Activated T-cell treated with anti-CD3 and anti-CD28 coated beads, Interleukin-2, amount 50 U/mL, for 48 hours (primary cell): ENCODE results near the gene UNC13C.

ENCODE experiments used
- DNase-seq, 2 experiments: peaks; one replicate each; pipeline ENCODE4 v3.0.0-alpha.2; 2020

UNC13C gene

GRCh38 chr15:54502416-54503075, 524.3 kb downstream of the UNC13C start:
- DNase-seq: no peak

GRCh38 chr15:54504695-54505094, 526.5 kb downstream of the UNC13C start:
- DNase-seq: no peak

DNA sequence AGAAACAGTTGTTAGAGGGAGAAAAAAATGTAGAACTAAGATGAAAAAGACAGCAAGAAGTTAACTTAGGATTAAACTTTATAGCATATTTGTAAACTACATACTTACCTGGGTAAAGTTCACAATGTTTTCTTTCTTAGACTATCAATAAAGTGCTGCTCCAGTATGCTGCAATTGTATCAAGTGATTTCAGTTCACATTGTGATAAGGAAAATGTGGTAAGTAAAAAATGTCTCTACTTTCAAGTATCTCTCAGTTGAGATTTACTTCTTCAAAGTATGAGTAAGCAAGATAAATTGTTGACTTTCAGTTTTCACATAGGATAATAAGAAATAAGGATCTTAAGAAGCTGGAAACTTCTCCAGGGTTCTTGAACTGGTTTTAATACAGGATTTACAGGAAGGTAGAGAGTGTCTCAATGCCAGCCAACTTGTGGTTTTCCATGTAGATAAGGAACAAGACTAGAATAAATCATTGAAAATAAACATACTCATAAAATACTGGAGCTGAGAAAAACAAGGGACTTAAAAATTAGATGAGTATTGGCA, 528.8 kb downstream of the UNC13C start:
- no peak for DNase-seq

- no peak for DNase-seq
These were observed 536.4 kb downstream of the UNC13C start for GRCh38 chr15:54514601-54515000.

- DNase-seq: no peak
These were observed 537.7 kb downstream of the UNC13C start for GRCh38 chr15:54515664-54516582.

DNA sequence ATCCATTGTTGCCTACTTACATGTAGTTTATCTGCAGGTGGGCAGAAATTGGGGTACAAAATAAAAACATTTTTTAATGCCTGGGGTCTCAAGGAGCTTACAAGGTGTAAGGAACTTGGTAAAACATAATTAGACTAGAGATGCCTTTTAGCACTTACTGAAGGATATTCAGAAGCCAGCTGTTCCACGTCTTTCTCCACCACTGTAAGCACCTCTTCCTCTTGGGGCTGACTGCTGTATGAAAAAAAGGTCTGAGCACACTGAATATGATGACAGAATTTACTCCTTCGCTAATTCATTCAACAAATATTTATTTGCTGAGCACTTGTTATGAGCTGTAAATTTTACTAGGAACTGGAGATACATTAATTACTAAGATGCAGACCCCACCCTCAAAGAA, 539.1 kb downstream of the UNC13C start:
- DNase-seq: no peak

GRCh38 chr15:54518156-54518882, 540.1 kb downstream of the UNC13C start:
- no peak for DNase-seq

DNA sequence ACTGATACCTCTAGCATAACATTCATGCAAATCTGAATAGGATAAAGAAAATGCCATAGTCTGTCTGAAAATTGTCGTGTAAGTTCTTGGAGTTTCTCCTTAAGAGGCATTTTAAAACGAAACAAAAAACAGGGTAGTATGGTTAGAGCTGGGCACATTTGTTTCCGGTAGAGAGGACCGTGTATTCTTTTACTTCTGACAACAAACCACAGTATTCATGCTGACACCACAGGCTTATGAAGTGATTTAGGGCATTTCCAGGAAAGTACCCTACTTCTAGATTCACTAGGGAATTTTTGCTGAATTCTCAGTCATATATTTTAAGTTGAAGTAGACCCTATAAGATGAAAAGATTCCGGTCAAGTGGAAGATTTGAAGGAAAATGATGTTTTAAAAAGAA, 541.3 kb downstream of the UNC13C start:
- no peak for DNase-seq

DNA sequence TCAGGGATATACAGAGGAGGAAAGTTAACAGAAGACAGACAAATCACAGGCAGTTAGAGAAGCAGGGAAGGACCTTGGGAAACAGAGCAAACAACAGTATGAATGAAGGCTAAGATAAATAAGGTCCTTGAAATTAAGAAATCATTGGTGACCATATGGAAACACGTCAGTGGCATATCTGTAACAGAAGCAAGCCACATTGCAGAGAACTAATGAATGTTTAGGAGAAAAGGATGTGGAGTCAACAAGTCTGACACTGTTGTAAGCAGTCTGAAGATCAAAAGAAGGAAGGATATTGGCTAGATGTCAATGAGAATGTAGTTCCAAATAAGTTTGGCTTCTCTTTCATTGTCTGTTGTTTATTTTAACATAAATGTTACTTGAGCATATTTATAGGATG, 542.4 kb downstream of the UNC13C start:
- no peak for DNase-seq

GRCh38 chr15:54521206-54521605, 543.0 kb downstream of the UNC13C start:
- DNase-seq: no peak

DNA sequence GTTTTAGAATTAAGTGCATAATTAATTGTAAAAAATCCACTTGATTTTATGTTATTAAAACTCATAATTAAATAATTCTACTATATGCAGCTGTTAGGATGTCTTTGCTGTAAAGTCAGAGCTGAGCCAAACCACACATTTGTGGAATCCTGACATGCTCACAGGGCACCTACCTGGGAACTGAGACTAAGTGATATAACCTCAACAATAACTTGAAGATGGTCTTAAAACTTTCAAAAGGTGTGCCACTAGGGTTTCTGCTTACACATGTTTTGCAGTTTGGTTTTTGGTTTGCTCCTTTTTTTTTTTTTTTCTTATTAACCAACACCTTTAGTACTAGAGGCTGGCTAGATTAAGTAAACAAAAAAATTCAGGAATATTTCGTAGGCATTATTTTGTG, 549.8 kb downstream of the UNC13C start:
- DNase-seq: no peak

DNA sequence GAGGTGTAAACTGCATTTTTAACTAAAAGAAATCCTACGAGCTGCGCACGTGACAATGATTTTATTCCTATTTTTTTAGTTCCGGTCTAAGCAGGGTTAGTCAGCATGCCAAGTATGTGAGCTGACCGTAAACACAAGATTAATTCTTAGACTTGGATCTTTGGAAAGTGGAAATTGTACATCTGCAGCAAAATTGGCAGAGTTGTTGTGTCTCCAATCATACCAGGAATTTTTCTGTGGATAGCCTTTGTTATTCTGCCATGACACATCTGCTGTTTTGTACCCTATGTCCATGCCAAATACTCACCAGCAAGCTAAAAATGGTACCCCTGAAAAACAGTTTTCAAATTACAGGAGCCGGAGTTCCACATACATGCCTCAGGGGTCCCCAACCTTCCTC, 562.5 kb downstream of the UNC13C start:
- DNase-seq: no peak

GRCh38 chr15:54547491-54547890, 569.2 kb downstream of the UNC13C start:
- DNase-seq: no peak

- no peak for DNase-seq
These were observed 572.7 kb downstream of the UNC13C start for GRCh38 chr15:54550954-54551353.

DNA sequence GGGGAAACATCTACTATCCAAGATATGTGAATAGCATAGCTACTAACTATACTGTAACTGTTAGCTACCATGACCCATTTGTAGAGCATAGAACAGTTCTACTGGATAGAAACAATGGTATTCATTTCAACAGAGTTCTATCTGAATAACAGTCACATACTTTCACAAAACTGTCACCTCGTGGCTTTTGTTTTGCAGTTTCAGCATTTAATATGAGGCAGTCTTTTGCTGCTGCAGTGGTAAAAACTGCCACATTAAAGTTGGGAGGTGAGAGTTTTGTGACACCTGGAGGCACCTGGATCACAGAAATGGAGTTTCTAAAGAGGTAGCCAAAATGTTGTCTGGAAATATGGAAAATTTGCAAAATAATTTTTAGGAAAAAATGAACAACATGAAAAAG, 578.0 kb downstream of the UNC13C start:
- no peak for DNase-seq

GRCh38 chr15:54559405-54560069, 581.3 kb downstream of the UNC13C start:
- DNase-seq: no peak

DNA sequence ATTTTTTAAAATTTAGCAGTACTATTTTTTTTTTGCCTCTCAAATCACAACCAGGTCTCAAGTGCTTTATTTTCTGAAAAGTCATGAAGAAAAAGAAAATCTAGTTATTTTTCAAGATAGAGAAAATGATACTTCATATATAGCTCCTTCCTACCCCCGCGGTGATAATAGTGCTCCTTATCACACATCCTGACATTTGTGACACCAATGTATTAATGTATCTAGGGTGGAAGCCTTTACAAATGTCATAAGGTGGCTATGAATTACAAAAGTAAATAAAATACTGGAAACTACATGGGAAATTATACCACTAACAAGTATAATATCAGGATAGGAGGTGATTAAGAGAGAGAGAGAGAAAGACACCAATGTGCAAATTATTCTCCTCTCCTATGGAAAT, 582.2 kb downstream of the UNC13C start:
- DNase-seq: no peak

GRCh38 chr15:54564166-54564565, 585.9 kb downstream of the UNC13C start:
- DNase-seq: no peak

- no peak for DNase-seq
These were observed 588.4 kb downstream of the UNC13C start for GRCh38 chr15:54566654-54567053.

DNA sequence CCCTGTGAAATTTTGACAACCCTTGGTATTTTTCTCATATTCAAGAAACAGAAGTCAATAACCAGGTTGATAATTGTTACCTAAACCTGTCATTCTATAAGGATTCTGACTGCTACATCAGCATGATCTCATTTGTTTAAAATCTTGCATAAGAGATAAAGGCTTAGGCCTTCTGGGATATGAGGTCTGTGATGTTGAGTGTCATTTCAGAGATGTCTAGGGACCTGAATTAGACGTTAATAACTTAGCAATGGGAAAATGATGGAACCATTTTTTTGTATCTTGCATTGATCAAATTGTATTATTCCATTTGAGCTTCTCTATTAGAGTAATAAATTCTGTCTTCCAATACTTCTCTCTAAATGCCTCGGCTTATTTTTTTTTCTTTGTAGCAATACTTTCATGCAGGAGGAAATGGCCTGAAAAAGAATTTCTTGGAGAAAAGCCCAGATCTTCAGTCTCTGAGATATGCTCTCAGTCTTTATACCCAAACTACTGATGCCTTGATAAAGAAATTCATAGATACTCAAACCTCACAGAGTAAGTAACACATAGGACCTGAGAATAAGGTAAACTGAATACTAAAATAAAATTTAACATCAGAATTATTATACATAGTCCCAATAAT, 589.3 kb downstream of the UNC13C start:
- DNase-seq: no peak

DNA sequence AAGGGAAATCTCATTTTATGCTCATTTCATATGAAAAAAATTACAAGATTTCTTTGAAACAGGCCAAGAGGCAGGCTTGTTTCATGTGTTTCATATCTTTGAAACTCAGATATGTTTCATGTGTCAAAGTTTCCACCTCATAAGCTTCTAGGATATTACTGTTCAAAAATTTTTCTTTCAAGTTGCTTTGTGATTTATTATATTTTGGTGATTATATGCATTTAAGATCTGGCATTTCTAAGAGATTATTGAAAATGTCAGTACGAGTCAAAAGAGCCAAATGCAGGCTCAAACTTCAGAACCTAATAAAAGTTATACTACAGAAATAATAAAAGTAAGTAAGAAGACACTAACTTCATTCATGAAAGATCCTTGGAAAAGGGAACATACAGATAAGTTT, 590.1 kb downstream of the UNC13C start:
- no peak for DNase-seq

DNA sequence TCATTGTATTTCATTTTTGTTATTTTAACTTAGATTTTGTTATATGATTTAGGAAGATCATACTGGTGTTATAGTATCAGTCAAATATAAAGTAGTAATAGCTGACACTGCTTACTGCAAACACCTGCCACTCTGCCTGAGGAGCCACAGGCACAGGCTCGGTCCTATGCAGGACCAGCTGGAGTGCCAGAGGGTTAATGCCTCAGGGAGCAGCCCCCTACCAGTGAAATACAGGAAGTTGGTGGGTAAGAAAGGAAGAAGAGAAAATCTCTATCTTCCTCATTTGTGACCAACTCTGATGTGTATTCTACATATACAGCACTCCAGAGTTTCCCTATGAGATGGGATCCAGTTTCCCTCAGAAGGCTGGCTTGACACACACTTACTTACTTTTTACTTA, 593.3 kb downstream of the UNC13C start:
- no peak for DNase-seq
